ENCODE data around the gene CNR1. TPM values are rescaled to one million over a fixed set of nuclear protein-coding genes. Genes with fewer than 3 reads are reported as not detected.
"Not testable (repeated sequence)": the region's sequence is repeated elsewhere in the genome, so short reads cannot be mapped to it uniquely, and the experiment has no call there.

The CNR1 gene
- polyA plus RNA-seq (2011; rRNA removed): not detected in 2 replicates
- not detected in 2 replicates for polyA minus RNA-seq (2011; rRNA and poly(A)+ RNA removed)

- H3K4me3 ChIP-seq (ENCODE audit: low read depth, low read length): peak within 1 kb of the TSS; percentile 34
- H3K9me3 ChIP-seq (ENCODE audit: control insufficient read depth, insufficient read depth, low read length): no peaks in the 10 kb centered on the region; the same call in 1 of the 2 replicates
- peaks cover 44% of the 10 kb centered on the region for H3K27me3 ChIP-seq (ENCODE audit: control insufficient read depth, insufficient read depth, low read length)
- ChIA-PET POLR2A (no interaction called here), CTCF (interaction anchor here (1.4 kb wide), 1 partner anchor 615 kb away, joined by 4 read pairs; no protein-coding TSS in a partner anchor)
- DNase-seq (ENCODE audit: low read depth, low spot score): no peak
- H3K27ac ChIP-seq (ENCODE audit: low read depth, low read length): no peak within 1 kb of the TSS
- no peak for TF ChIP-seq CTCF (IDR thresholded peaks at IDR 0.05; ENCODE audit: low read depth, low read length)
These were observed at the start of gene CNR1 for GRCh38 chr6:88165844-88166492. CNR1 (minus strand) TSS chr6:88166347; CDS start chr6:88145274, 21,073 bp downstream.

GRCh38 chr6:88211446-88211845 is 45.3 kb upstream of the CNR1 start:
- Histone ChIP-seq H3K27ac (ENCODE audit: low read depth, low read length) (no peak overlapping the region), H3K4me3 (ENCODE audit: low read depth, low read length) (no peak overlapping the region), H3K9me3 (ENCODE audit: control insufficient read depth, insufficient read depth, low read length) (no peaks in the 10 kb centered on the region), H3K27me3 (ENCODE audit: control insufficient read depth, insufficient read depth, low read length) (no peaks in the 10 kb centered on the region)
- POLR2A ChIA-PET: no interaction called here
- DNase-seq (ENCODE audit: low read depth, low spot score): no peak
- TF ChIP-seq CTCF (IDR thresholded peaks at IDR 0.05; ENCODE audit: low read depth, low read length): no peak
- CTCF ChIA-PET: interaction anchor here (1.1 kb wide), 1 partner anchor 1145 kb away, joined by 3 read pairs; no protein-coding TSS in a partner anchor

GRCh38 chr6:88209301-88209700 is 43.2 kb upstream of the CNR1 start:
- CTCF ChIA-PET: no interaction called here
- POLR2A ChIA-PET: no interaction called here
- H3K27me3 ChIP-seq (ENCODE audit: control insufficient read depth, insufficient read depth, low read length): no peaks in the 10 kb centered on the region
- no peak overlapping the region for H3K27ac ChIP-seq (ENCODE audit: low read depth, low read length)
- no peak for DNase-seq (ENCODE audit: low read depth, low spot score)
- TF ChIP-seq CTCF (IDR thresholded peaks at IDR 0.05; ENCODE audit: low read depth, low read length): no peak
- no peaks in the 10 kb centered on the region for H3K9me3 ChIP-seq (ENCODE audit: control insufficient read depth, insufficient read depth, low read length)
- no peak overlapping the region for H3K4me3 ChIP-seq (ENCODE audit: low read depth, low read length)

- no peak overlapping the region for H3K4me3 ChIP-seq (ENCODE audit: low read depth, low read length)
- POLR2A ChIA-PET: no interaction called here
- CTCF ChIA-PET: no interaction called here
- DNase-seq (ENCODE audit: low read depth, low spot score): no peak
- TF ChIP-seq CTCF (IDR thresholded peaks at IDR 0.05; ENCODE audit: low read depth, low read length): no peak
- H3K27ac ChIP-seq (ENCODE audit: low read depth, low read length): no peak overlapping the region
- H3K9me3 ChIP-seq (ENCODE audit: control insufficient read depth, insufficient read depth, low read length): no peaks in the 10 kb centered on the region
- no peaks in the 10 kb centered on the region for H3K27me3 ChIP-seq (ENCODE audit: control insufficient read depth, insufficient read depth, low read length)
These were observed 42.6 kb upstream of the CNR1 start for GRCh38 chr6:88208726-88209125.

- H3K4me3 ChIP-seq (ENCODE audit: low read depth, low read length); POLR2A ChIA-PET; H3K27me3 ChIP-seq (ENCODE audit: control insufficient read depth, insufficient read depth, low read length); H3K27ac ChIP-seq (ENCODE audit: low read depth, low read length); CTCF ChIA-PET; H3K9me3 ChIP-seq (ENCODE audit: control insufficient read depth, insufficient read depth, low read length); DNase-seq (ENCODE audit: low read depth, low spot score): not testable (repeated sequence)
These were observed 35.6 kb upstream of the CNR1 start for GRCh38 chr6:88201734-88202133.

Measured in AG04450 (cell line).